HG02970 (cell line): ENCODE results near the gene RIF1.
A peak's percentile ranks its signal among the peaks of the same experiment; 100 is the strongest.

ENCODE experiments used
- ATAC-seq: cut with Tn5 transposase; IDR thresholded peaks from one replicate; pipeline ENCODE4 v1.9.1; 2021; ENCODE audit warnings: mild to moderate bottlenecking, moderate library complexity, moderate number of reproducible peaks; ENCODE audit not compliant: unreplicated experiment, low FRiP score

Gene RIF1

GRCh38 chr2:151409601-151410484 is at the start of gene RIF1:
Gene RIF1 (plus strand): TSS chr2:151409902. CDS start chr2:151410424, 522 bp downstream.
- peak; percentile 92 for ATAC-seq

- ATAC-seq: no peak
These were observed 47.9 kb upstream of the RIF1 start for GRCh38 chr2:151361674-151362370.

GRCh38 chr2:151363709-151364108 is 46.0 kb upstream of the RIF1 start:
- ATAC-seq: no peak

DNA sequence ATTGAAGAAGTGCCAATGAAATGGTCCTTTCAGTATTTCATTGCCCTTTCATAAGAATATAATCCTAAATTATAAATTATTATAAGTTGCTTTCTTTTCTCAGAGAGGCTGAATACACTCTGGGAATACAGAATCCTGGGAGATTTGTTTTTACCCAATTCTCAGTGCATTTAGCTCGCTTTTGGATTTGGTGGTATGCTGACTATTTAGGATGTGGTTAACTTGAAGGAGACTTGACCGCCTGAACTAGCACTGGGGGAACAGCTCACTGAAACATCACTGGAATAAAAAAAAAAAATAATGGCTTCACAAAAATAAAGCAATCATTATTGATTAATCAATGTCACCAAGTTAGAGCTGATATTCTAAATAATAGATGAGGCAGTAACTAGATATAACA is 42.1 kb upstream of the RIF1 start:
- no peak for ATAC-seq

GRCh38 chr2:151374436-151374835 is 35.3 kb upstream of the RIF1 start:
- ATAC-seq: peak; percentile 82

DNA sequence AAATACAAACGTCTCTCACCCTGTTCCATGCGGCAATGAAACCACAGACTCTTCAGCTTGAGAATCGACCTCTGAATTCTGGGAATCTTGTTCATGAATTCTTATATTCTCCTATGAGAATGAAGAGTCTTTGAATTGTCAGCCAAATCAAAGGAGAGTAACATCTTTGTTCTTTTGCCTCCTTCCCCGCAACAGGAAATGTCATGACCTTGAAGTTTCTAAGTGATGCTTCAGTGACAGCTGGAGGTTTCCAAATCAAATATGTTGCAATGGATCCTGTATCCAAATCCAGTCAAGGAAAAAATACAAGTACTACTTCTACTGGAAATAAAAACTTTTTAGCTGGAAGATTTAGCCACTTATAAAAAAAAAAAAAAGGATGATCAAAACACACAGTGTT is 30.5 kb upstream of the RIF1 start:
- no peak for ATAC-seq

DNA sequence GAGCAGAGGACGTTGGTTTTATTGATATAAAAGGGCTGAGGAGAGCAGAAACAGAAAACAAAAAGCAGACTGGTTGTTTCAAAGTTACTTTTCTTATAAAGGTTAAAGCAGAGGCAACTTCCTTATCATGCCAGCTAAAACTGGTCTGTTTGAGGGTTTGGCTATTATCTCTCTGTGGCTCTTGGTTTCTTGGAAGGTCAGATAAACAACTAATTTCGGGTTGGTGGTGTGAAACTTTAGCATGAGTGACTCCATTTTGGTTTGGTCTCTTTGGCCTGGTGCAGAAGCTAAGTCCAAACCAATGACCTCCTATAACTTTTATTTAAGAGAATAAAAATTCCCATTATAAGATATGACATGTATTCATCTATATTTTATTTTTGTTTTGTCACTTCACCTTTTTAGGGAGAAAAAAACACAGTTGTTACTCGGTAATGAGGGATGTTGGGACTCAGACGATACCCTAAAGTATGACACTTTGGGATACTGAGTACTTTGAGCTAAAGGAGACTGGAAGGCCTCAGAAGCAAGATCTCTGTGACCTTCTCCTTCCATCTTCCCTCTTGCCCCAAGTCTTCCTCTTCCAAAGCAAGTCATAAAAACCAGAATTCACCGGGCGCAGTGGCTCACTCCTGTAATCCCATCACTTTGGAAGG is 29.0 kb upstream of the RIF1 start:
- ATAC-seq: no peak

- ATAC-seq: no peak
These were observed 28.4 kb upstream of the RIF1 start for GRCh38 chr2:151381266-151381665.

- no peak for ATAC-seq
These were observed 21.7 kb upstream of the RIF1 start for GRCh38 chr2:151388011-151388410.

DNA sequence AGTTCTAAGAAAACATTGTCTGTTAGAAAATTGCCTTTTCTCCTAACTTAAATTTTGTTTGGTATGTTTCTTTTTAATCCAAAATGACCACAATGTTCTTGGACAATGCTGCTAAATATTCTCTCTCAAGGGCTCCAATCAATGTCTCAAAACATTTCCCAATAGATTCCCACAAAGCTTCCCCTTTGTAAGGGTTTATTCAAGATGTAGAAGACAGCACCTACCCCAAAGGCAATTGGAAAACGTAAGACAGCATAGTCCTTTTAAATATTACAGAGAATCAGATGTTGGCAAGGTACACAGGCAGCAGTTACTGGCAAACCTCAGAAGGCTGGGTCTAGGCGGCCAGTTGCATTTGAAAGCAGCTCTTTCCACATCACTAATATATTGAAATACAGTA is 18.3 kb upstream of the RIF1 start:
- no peak for ATAC-seq

- ATAC-seq: no peak
These were observed 15.2 kb upstream of the RIF1 start for GRCh38 chr2:151394509-151394908.

GRCh38 chr2:151395509-151396374 is 14.0 kb upstream of the RIF1 start:
- ATAC-seq: no peak

DNA sequence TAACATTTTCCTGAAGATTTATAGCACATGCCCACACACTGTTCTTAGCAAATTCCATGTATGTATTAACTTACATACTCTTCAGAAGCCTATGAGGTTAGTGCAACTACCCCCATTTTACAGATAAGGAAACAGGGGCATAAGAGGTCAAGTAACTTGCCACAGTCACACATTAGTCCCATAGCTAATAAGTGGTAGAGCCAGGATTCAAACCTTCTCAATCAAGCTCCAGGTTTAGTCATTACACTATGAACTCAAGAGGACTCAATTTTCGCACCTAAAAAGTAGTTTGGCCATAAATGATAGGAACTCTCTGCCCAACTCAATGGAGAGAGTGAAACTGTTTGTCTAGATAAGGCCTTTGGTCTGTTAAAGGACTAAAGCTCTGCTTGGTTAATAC is 9.7 kb upstream of the RIF1 start:
- ATAC-seq: no peak

- ATAC-seq: no peak
These were observed 8.6 kb upstream of the RIF1 start for GRCh38 chr2:151401149-151401548.

- ATAC-seq: no peak
These were observed 5.8 kb upstream of the RIF1 start for GRCh38 chr2:151403914-151404313.

DNA sequence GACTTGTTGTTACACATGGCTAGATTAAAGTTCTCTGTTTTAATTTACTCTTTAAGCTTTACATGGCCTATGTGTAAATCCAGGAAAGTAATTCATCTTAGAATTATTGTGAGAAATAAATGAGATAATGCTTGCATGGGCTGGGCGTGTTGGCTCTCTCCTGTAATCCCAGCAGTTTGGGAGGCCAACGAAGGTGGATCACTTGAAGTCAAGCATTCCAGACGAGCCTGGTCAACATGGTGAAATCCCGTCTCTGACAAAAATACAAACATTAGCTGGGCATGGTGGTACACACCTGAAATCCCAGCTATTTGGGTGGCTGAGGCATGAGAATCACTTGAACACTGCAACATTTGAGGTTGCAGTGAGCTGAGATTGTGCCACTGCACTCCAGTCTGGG is 4.3 kb upstream of the RIF1 start:
- no peak for ATAC-seq

DNA sequence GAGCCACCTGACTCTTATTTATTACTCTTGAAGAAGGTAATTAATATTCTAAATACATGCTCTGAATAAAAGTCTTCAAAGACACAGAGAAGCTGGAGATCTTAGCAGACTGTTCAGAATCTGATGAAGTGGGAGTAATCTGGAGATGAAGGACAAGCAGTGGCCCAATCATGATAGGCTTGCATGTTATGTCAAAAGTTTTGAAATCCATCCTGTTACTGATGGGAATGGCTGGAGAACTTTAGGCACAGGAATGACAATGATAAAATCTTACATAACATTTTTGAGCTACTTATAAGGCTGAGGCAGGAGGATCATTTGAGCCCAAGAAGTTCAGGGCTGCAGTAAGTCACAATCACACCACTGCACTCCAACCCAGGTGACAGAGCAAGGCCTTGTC is 2.4 kb upstream of the RIF1 start:
- no peak for ATAC-seq

DNA sequence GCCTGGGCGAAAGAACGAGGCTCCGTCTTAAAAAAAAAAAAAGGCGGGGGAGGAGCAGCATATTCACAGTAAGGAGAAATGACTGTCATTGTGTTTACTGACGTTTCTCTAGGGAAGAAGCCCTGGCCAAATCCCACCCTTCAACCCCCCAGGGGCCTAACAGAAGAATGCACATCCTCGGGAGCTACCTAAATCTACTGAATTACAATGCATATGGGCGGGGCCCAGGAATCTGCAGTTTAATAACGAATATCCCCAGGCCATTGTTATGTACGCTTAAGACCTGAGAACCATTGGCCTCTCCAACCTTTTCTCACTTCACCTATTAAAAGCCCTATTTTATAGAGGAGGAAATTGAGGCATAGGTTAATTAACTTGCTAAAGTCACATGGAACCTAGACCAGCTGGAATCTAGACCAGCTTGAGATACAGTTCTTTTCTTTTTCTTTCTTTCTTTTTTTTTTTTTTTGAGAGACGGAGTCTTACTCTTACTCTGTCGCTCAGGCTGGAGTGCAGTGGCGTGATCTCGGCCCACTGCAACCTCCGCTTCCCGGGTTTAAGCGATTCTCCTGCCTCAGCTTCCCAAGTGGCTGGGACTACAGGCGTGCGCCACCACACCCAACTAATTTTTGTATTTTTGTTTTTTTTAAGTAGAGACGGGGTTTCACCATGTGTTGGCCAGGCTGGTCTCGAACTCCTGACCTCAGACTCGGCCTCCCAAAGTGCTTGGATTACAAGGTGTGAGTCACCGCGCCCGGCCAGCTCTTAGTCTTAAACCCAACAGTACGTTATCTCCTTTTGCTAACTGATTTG is 708 bp upstream of the RIF1 start:
- no peak for ATAC-seq

- peak; percentile 30 for ATAC-seq
These were observed 758 bp downstream of the RIF1 start for GRCh38 chr2:151410485-151410834.

- no peak for ATAC-seq
These were observed 7.9 kb downstream of the RIF1 start for GRCh38 chr2:151417650-151418049.
